ENCODE data around the gene LYPD6B. TPM values are rescaled to one million over a fixed set of nuclear protein-coding genes. Genes with fewer than 3 reads are reported as not detected.
"Not testable (repeated sequence)": the region's sequence is repeated elsewhere in the genome, so short reads cannot be mapped to it uniquely, and the experiment has no call there.

The LYPD6B gene
- total RNA-seq, 6 experiments from 2014 or later: 18.3 to 91.5 (median 23.2) TPM

GRCh38 chr2:149226790-149227189 is 188.3 kb downstream of the LYPD6B start:
- Mint-ChIP-seq H3K27me3 (ENCODE audit: insufficient read depth) (peaks cover 2% of the 10 kb centered on the region; the same call in 1 of the 2 replicates), H3K4me1 (ENCODE audit: low read depth) (peaks cover 8% of the 10 kb centered on the region)
- no peak for DNase-seq

GRCh38 chr2:149235816-149236375 is 197.4 kb downstream of the LYPD6B start:
- no peak for DNase-seq
- Mint-ChIP-seq H3K9me3 (no peaks in the 10 kb centered on the region), H3K4me1 (ENCODE audit: low read depth) (no peaks in the 10 kb centered on the region), H3K27ac (no peak overlapping the region), H3K27me3 (ENCODE audit: insufficient read depth) (no peaks in the 10 kb centered on the region), H3K36me3 (ENCODE audit: low read depth) (no peaks in the 10 kb centered on the region), H3K4me3 (no peak overlapping the region)
- TF ChIP-seq CTCF (IDR thresholded peaks at IDR 0.05): no peak

More at GRCh38 chr2:149226790-149227189, 188.3 kb downstream of the LYPD6B start:
- Mint-ChIP-seq H3K36me3 (ENCODE audit: low read depth) (no peaks in the 10 kb centered on the region), H3K4me3 (no peak overlapping the region), H3K27ac (no peak overlapping the region), H3K9me3 (no peaks in the 10 kb centered on the region)
- TF ChIP-seq CTCF (IDR thresholded peaks at IDR 0.05): no peak

- H3K4me1 Mint-ChIP-seq (ENCODE audit: low read depth): no peaks in the 10 kb centered on the region
- H3K27ac Mint-ChIP-seq: no peak overlapping the region
- no peak overlapping the region for H3K4me3 Mint-ChIP-seq
- no peaks in the 10 kb centered on the region for H3K36me3 Mint-ChIP-seq (ENCODE audit: low read depth)
- TF ChIP-seq CTCF (IDR thresholded peaks at IDR 0.05): no peak
- no peak for DNase-seq
- H3K27me3 Mint-ChIP-seq (ENCODE audit: insufficient read depth): no peaks in the 10 kb centered on the region
- no peaks in the 10 kb centered on the region for H3K9me3 Mint-ChIP-seq
Observed at GRCh38 chr2:149236410-149236809, 197.9 kb downstream of the LYPD6B start.

- no peaks in the 10 kb centered on the region for H3K27me3 Mint-ChIP-seq (ENCODE audit: insufficient read depth)
Observed at GRCh38 chr2:149246186-149246585, 207.7 kb downstream of the LYPD6B start.

GRCh38 chr2:149251436-149251835 is 212.9 kb downstream of the LYPD6B start:
- not testable (repeated sequence) for H3K4me1 Mint-ChIP-seq (ENCODE audit: low read depth); H3K27ac Mint-ChIP-seq; H3K27me3 Mint-ChIP-seq (ENCODE audit: insufficient read depth); H3K4me3 Mint-ChIP-seq; DNase-seq
- Mint-ChIP-seq H3K9me3 (peaks cover 34% of the 10 kb centered on the region), H3K36me3 (ENCODE audit: low read depth) (peaks cover 25% of the 10 kb centered on the region)

More at GRCh38 chr2:149246186-149246585, 207.7 kb downstream of the LYPD6B start:
- H3K36me3 Mint-ChIP-seq (ENCODE audit: low read depth): no peaks in the 10 kb centered on the region
- no peak for TF ChIP-seq CTCF (IDR thresholded peaks at IDR 0.05)
- H3K4me3 Mint-ChIP-seq: no peak overlapping the region; the same call in 1 of the 2 replicates
- no peaks in the 10 kb centered on the region for H3K9me3 Mint-ChIP-seq
- no peak for DNase-seq
- H3K4me1 Mint-ChIP-seq (ENCODE audit: low read depth): no peaks in the 10 kb centered on the region; the same call in 1 of the 2 replicates
- no peak overlapping the region for H3K27ac Mint-ChIP-seq

GRCh38 chr2:149256877-149257276 is 218.4 kb downstream of the LYPD6B start:
- not testable (repeated sequence) for H3K27ac Mint-ChIP-seq; H3K4me3 Mint-ChIP-seq; H3K27me3 Mint-ChIP-seq (ENCODE audit: insufficient read depth); H3K4me1 Mint-ChIP-seq (ENCODE audit: low read depth); DNase-seq
- H3K9me3 Mint-ChIP-seq: peaks cover 42% of the 10 kb centered on the region
- peaks cover 26% of the 10 kb centered on the region for H3K36me3 Mint-ChIP-seq (ENCODE audit: low read depth)

All from HFFc6 (cell line).